Endometrial microvascular endothelial cells (primary cell): Measurements from ENCODE around the gene TBRG1. TPM values are rescaled to one million over a fixed set of nuclear protein-coding genes. Genes with fewer than 3 reads are reported as not detected.

Source experiments
- in situ Hi-C: cut with HindIII; loops from 2 replicates; pipeline ENCODE4 v1.10.0; 2017; ENCODE audit warnings: low sequenced_read_pairs, low pct_unique_long_range_greater_than_20kb; ENCODE audit errors: inconsistent ontology term
- total RNA-seq: library from RNA; depleted of rRNA; stranded (reverse); fragments of >200 nt; gene quantifications from one replicate; pipeline ENCODE4 v1.2.3, GENCODE V29; 2015; ENCODE audit errors: inconsistent ontology term

The TBRG1 gene
- total RNA-seq, 1 donor from 2014 or later, result 20.0 TPM

- in situ Hi-C loops, result no loop called here
Observed at GRCh38 chr11:124611064-124611463, 11.6 kb upstream of the TBRG1 start, which contains the start of gene PANX3. TSS of gene PANX3 (plus strand) at chr11:124611428. CDS start at chr11:124611557, 129 bp downstream.

GRCh38 chr11:124612045-124612444, 10.6 kb upstream of the TBRG1 start:
- in situ Hi-C loops, result no loop called here

GRCh38 chr11:124612567-124613246, 10.0 kb upstream of the TBRG1 start:
- in situ Hi-C loops, result no loop called here

DNA sequence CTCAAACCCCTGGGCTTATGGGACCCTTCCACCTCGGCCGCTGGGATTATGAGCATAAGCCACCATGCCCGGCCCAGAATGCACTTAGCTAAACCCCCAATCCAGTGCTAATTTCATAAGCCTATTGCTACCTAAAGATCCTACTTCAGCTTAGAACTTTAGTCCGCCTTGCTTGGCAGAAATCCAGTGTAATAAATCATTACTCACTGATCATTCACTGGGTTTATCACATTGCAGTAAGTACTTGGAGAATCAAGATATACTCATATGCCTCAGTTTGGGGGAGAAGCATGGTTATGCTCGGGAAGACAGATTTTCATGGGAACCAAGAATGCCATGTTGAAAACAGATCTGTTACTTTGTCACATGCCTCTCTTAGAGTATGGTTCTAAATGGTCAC, 3.8 kb upstream of the TBRG1 start:
- in situ Hi-C loops, result no loop called here

DNA sequence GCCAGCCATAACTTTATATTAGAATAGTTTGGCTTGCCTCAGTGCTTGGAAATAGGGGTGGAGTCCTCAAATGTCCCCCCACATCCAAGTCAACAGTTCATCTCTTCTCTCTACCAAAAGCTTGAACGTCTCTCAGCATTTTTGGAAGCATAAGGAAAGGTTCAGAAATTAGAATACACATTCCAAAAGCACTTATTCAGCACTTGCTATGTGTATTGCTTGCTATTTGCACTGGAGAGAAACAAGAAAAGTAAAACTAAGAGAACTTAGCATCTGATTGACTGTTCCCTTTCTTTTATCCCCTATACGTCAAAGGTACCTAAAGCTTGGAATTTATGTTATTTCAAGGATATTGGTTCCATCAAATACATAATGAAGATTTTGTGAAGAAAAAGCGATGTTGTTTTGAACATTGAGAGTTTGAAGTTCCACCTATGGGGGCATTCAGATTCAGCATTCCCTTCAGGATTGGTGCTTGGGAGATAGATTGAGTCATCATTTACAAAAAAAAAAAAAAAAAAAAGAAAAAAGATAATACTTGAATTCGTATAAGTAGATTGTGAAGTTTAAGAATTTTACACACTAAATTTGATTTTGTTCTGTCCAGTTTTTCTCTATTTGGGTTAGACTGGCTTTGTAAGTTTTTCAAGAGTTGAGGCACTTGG, 1.3 kb downstream of the TBRG1 start:
- in situ Hi-C loops, result no loop called here

DNA sequence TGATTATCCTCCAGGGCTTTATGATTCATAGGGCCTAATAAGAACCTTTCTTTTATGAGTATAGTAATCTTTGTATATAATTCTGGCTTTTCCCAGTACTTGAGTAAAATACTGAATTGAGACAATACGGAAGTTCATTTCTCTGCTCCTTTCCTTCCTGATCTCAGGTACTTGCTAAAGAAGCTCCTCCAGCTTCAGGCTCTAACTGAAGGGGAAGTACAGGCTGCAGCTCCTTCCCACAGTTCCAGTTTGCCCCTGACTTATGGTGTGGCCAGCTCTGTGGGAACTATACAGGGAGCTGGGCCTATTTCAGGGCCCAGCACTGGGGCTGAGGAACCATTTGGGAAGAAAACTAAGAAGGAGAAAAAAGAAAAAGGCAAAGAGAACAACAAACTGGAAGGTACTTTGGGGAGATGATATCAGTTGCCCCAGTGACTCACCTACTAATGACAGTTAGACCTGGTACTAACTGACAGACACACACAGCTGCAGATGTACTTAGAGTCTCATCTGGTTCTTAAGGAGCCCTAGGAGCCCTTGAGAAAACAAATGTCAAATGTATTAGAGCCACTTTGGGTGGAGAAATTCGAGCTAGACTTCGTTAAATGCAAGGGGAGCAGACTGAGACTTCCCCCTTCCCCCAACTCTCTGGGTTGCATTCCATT, 3.0 kb downstream of the TBRG1 start:
- in situ Hi-C loops, result no loop called here

DNA sequence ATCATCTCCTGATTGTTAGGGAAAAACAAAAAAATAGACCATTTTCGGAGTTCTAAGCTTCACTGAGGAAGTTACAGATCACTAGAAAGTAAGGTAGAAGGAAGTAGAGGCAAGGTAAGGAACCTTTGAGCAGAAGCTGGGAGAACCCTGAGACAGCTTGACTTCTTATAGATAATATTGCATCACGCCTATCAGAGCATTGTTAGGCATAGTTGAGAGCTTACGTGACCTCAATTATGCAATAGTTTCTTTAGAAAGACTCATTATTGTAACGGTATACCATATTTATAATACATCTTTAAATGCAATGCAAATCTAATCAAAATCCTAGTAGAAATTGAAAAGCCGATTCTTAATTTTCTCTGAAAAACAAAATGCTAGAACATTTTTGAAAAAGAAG, 4.9 kb downstream of the TBRG1 start:
- in situ Hi-C loops, result no loop called here

DNA sequence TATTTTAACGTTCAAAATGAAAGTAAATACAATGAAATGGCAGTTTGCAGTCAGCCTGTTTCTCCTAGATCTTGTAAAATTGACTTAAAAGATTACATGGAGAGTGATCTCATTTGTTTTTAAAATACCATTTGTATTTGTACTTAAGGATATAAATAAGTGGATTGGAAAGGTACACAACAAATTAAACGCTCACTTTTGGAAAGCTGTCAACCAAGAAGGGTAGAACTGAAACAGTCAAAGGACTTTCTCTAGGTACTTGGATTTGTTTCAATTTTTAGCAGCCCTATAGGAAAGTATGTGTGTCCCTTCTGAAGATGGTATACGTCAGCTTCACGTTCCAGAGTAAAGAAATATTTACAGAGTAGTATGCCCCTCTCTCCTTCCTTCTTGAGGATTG, 7.3 kb downstream of the TBRG1 start:
- in situ Hi-C loops, result no loop called here

DNA sequence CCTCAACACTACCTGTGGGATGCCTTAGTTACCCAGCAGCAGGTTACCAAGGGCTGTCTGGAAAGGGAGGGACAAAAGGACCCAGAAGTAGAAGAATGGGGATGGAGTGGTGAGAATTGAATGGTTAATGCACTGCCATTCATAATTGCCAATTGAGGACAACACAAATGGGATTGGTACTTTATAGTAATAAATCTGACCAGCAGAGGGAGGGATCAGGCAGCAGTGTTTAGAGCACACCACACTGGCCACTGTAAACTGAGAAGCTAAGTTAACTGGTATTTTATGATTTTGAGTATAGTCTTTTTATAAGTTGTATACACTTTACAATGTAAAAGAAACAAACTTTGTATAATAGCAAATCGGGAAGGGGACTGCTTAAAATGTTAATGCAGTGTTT, 10.7 kb downstream of the TBRG1 start:
- in situ Hi-C loops, result no loop called here

- in situ Hi-C loops, result no loop called here
Observed at GRCh38 chr11:124635932-124636331, 13.3 kb downstream of the TBRG1 start.

- in situ Hi-C loops, result no loop called here
Observed at GRCh38 chr11:124638500-124638899, 15.8 kb downstream of the TBRG1 start.

- in situ Hi-C loops, result no loop called here
Observed at GRCh38 chr11:124639186-124639585, 16.5 kb downstream of the TBRG1 start.

DNA sequence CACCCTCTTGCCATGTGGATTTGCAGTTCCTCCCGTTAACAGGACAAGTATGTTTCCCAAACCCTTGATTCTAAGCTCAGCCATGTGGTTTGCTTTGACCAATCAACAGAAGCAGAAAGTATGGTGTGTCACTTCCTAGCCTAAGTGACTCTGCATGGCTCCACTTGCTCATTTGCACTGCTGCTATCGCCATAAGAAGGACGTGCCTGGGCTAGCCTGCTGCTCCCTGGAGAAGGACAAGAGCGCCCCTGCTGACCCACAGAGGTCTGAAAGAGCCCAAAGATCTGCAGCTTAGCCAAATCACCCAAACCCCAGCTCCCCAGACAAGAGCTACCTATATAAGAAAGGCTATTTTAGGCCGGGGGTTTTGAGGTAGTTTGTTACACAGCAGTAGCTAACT, 18.0 kb downstream of the TBRG1 start:
- in situ Hi-C loops, result no loop called here

DNA sequence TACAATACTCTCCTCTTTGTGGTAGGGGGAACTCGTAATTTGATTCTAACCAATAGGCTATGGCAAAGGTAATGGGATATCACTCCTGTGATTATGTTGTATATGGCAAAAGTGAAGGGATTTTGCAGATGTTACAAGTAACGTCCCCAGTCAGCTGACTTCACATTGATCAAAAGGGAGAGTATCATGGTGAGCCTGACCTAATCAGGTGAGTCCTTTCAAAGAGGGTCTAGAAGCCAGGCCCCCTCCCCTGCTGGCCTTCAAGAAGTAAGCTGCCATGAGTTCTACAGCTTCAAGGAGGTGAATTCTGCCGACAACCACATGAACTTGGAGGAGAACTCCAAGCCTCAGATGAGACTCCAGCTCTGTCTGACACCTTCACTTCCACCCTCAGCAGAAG, 20.0 kb downstream of the TBRG1 start:
- in situ Hi-C loops, result no loop called here

DNA sequence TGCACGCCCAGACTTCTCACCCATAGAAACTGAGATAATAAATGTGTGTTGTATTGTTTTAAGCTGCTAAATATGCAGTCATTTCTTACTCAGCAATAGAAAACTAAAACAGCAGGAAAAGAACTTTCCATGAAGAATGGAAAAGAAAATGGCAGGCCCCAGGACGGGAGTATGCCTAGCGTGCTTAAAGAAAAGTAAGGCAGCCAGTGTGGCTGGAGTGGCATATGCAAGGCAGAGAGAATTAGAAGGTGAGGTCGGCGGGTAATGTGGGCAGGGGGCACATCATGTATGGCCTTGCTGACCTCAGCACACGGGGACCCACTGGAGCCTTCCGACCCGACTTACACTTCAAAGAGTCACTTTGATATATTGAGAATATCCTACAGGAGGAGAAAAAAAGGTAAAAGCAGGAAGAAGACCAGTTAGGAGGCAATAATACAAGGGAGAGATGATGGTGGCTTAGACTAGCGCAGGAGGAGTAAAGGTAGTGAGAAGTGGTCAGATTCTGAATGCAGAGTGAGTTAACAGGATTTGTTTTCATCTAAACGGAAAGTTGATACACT, 20.5 kb downstream of the TBRG1 start:
- in situ Hi-C loops, result no loop called here

DNA sequence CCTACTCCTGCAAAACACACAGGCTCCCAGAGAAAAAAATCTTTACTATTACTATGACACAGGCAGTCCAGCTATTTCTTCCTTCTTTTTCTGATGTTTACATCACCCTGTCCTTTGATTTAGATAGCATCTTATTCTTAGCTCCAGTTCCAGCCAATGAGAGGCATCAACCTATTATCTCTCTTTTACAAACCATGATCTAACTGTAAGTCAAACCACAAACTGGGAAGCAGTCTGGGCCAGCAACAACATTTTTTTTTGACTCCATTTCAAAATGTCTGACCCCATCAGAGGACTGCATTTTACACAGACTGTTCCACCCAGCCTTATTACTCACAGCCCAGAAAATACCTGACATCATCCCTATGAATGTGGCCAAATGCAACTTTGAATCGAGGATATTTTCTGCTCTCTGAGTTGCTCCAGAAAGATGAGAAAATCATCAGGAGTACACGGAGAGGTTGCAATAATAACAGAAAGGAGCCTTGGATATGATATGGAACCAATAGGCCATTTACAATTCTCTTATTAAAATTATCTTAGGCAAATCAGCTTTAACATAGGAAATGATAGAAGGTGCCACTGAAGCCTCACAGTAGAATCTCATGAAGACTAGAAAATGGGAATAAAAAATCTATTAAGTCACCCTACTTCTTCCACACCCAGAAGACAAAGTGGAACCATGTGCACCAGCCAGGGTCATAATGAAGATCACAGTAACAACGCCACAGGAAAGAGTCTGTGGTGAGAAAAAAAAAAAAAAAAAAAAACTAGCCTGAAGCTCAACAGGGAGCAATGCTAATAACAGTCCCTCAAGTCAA, 21.2 kb downstream of the TBRG1 start:
- in situ Hi-C loops, result no loop called here

DNA sequence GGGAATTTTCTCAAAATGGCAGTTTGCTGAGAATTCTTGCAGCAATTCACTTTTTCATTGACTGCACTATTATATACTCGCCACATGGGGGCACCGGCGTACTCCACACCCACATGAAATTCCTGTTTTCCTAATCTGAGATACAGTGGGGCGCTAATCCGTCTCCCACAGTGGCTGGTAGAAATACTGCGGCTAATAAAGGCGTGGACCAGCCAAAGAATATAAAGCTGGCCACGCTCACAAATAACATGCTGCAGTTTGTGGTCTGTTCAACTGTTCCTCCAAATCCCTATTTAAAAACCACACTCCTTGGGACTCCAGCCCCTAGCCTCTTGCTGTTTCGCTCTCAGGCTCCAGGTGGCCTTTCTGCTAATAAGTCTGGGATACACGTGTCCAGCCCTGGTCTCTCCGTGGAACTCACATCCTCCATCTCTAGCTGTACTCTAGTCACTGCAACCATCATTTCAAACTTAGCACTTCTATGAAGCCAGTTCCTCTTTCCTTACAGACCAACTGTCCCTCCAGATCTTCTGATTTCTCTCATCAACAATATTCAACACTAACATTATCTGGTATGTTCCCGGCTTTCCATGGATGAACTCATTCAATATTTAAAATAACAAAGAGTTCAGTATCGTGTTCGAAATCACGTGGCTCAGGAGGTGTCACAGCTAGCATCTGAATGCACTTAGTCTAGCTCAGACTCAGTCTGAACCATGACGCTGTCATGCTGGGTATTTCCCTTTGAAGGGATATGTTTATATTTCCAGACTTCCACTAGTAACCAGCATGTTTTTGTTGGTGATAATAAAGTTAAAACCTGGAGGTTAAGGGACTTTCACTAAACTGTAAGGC, 22.0 kb downstream of the TBRG1 start:
- in situ Hi-C loops, result no loop called here

DNA sequence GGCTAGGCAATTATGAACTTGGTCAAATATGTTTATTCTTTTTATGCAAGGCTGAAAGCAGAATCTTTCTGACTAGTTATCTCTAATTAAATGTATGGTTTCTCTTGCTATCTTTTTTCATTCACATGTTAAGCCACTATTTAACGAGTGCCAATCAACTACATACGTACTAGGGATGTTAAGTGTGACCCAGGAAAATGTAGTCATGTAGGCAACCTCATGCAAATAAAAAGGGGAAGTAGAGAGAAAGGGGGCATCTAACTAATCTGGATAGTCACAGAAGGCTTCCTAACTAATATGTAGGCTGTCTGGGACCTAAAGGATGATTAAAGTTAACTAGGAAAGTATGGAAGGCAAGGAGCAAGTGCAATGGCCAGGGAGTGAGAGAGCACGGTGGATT, 23.5 kb downstream of the TBRG1 start:
- in situ Hi-C loops, result no loop called here
